ENCODE data around the gene SIL1.

The SIL1 gene

GRCh38 chr5:138978581-138978980 lies 219.6 kb downstream of the SIL1 start:
- no peak for DNase-seq (ENCODE audit: low spot score)

- no peak for DNase-seq (ENCODE audit: low spot score)
These were observed 220.1 kb downstream of the SIL1 start for GRCh38 chr5:138978080-138978479.

GRCh38 chr5:138975098-138975847 lies 222.9 kb downstream of the SIL1 start:
- DNase-seq (ENCODE audit: low spot score): no peak

- no peak for DNase-seq (ENCODE audit: low spot score)
These were observed 223.7 kb downstream of the SIL1 start for GRCh38 chr5:138974227-138975063.

- DNase-seq (ENCODE audit: low spot score): no peak
These were observed 225.3 kb downstream of the SIL1 start for GRCh38 chr5:138972836-138973235.

GRCh38 chr5:138972230-138972629 lies 225.9 kb downstream of the SIL1 start:
- no peak for DNase-seq (ENCODE audit: low spot score)

- no peak for DNase-seq (ENCODE audit: low spot score)
These were observed 228.7 kb downstream of the SIL1 start for GRCh38 chr5:138969323-138970002.

GRCh38 chr5:138968601-138969000 lies 229.6 kb downstream of the SIL1 start:
- no peak for DNase-seq (ENCODE audit: low spot score)

GRCh38 chr5:138967791-138968448 lies 230.2 kb downstream of the SIL1 start:
- DNase-seq (ENCODE audit: low spot score): peak; percentile 76

GRCh38 chr5:138966236-138966985 lies 231.8 kb downstream of the SIL1 start:
- DNase-seq (ENCODE audit: low spot score): no peak

- no peak for DNase-seq (ENCODE audit: low spot score)
These were observed 232.5 kb downstream of the SIL1 start for GRCh38 chr5:138965626-138966025.

- no peak for DNase-seq (ENCODE audit: low spot score)
These were observed 233.4 kb downstream of the SIL1 start for GRCh38 chr5:138964647-138965201.

GRCh38 chr5:138963763-138964371 lies 234.3 kb downstream of the SIL1 start:
- DNase-seq (ENCODE audit: low spot score): no peak

GRCh38 chr5:138962614-138963370 lies 235.4 kb downstream of the SIL1 start:
- no peak for DNase-seq (ENCODE audit: low spot score)

GRCh38 chr5:138961729-138962128 lies 236.4 kb downstream of the SIL1 start:
- DNase-seq (ENCODE audit: low spot score): no peak

GRCh38 chr5:138961221-138961620 lies 236.9 kb downstream of the SIL1 start:
- DNase-seq (ENCODE audit: low spot score): no peak

GRCh38 chr5:138960145-138960692 lies 237.9 kb downstream of the SIL1 start:
- DNase-seq (ENCODE audit: low spot score): no peak

- DNase-seq (ENCODE audit: low spot score): no peak
These were observed 241.4 kb downstream of the SIL1 start for GRCh38 chr5:138956801-138957200.

GRCh38 chr5:138955671-138956295 lies 242.4 kb downstream of the SIL1 start:
- no peak for DNase-seq (ENCODE audit: low spot score)
